ENCODE measurements around the gene HAVCR1.

HAVCR1 gene

DNA sequence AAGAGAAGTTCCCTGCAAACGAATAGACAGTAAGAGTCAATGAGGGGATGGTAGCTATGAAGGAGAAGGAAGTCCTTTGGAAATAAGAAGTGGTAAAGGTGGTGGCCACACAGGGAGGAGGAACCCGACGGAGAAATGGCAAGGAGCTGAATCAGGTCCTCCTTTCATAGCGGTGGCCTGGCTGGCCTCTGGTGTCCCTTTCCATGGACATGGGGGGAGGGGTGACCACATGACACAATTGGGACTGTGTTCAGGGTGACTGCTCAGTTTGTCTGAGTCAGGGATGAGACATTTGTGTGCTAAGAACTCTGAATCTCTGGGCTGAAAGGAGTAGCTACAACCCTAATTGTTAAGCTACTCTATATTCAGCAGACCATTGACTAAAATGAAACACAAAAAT is 67.2 kb downstream of the HAVCR1 start:
- TF ChIP-seq, protein P1, sequence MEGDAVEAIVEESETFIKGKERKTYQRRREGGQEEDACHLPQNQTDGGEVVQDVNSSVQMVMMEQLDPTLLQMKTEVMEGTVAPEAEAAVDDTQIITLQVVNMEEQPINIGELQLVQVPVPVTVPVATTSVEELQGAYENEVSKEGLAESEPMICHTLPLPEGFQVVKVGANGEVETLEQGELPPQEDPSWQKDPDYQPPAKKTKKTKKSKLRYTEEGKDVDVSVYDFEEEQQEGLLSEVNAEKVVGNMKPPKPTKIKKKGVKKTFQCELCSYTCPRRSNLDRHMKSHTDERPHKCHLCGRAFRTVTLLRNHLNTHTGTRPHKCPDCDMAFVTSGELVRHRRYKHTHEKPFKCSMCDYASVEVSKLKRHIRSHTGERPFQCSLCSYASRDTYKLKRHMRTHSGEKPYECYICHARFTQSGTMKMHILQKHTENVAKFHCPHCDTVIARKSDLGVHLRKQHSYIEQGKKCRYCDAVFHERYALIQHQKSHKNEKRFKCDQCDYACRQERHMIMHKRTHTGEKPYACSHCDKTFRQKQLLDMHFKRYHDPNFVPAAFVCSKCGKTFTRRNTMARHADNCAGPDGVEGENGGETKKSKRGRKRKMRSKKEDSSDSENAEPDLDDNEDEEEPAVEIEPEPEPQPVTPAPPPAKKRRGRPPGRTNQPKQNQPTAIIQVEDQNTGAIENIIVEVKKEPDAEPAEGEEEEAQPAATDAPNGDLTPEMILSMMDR (IDR thresholded peaks at IDR 0.05; ENCODE audit: borderline replicate concordance, extremely low read depth, low read length, poor library complexity, severe bottlenecking): no peak
- TF ChIP-seq EZH2 (IDR thresholded peaks at IDR 0.05; ENCODE audit: borderline replicate concordance, low read depth, low read length, severe bottlenecking): no peak
- Histone ChIP-seq H3K4me1 (ENCODE audit: insufficient read depth, low read length) (no peaks in the 10 kb centered on the region), H3K4me3 (ENCODE audit: low read depth in 1 of 2, low read length in 2 of 2) (no peak overlapping the region), H3K9ac (ENCODE audit: low read depth, low read length) (no peak overlapping the region), H3K27me3 (ENCODE audit: insufficient read depth, low read length, poor library complexity) (no peaks in the 10 kb centered on the region), H3K36me3 (ENCODE audit: insufficient read depth, low read length) (no peaks in the 10 kb centered on the region), H2AFZ (ENCODE audit: low read depth, low read length) (no peak overlapping the region), H3K79me2 (ENCODE audit: insufficient read depth, low read length) (no peaks in the 10 kb centered on the region), H4K20me1 (ENCODE audit: insufficient read depth, low read length) (no peaks in the 10 kb centered on the region), H3K4me2 (ENCODE audit: insufficient read depth, low read length) (no peak overlapping the region), H3K27ac (ENCODE audit: low read length) (no peak overlapping the region), H3K9me3 (ENCODE audit: insufficient read depth, low read length, severe bottlenecking) (no peaks in the 10 kb centered on the region)
- no peak for DNase-seq
- ATAC-seq (ENCODE audit: insufficient read depth, low read depth): no peak

DNA sequence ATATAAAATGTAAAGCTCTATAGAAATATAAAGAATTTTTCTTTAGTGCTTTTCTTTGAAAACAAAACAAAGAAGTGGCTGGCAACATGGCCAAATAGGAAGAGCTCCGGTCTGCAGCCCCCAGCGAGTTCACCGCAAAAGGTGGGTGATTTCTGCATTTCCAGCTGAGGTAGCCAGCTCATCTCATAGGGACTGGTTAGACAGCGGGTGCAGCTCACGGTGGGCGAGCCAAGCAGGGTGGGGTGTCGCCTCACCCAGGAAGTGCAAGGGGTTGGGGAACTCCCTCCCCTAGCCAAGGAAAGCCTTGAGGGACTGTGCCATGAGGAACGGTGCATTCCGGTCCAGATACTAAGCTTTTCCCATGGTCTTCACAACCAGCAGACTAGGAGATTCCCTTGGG is 74.9 kb downstream of the HAVCR1 start:
- H3K36me3 ChIP-seq (ENCODE audit: insufficient read depth, low read length): no peaks in the 10 kb centered on the region
- H3K27me3 ChIP-seq (ENCODE audit: insufficient read depth, low read length, poor library complexity): no peaks in the 10 kb centered on the region
- H3K9me3 ChIP-seq (ENCODE audit: insufficient read depth, low read length, severe bottlenecking): no peaks in the 10 kb centered on the region
- no peak overlapping the region for H3K27ac ChIP-seq (ENCODE audit: low read length)
- H3K79me2 ChIP-seq (ENCODE audit: insufficient read depth, low read length): no peaks in the 10 kb centered on the region
- H3K4me3 ChIP-seq (ENCODE audit: low read depth in 1 of 2, low read length in 2 of 2): no peak overlapping the region
- no peaks in the 10 kb centered on the region for H4K20me1 ChIP-seq (ENCODE audit: insufficient read depth, low read length)
- no peak overlapping the region for H3K9ac ChIP-seq (ENCODE audit: low read depth, low read length)
- ATAC-seq (ENCODE audit: insufficient read depth, low read depth) (no peak), DNase-seq (no peak)
- H3K4me2 ChIP-seq (ENCODE audit: insufficient read depth, low read length): no peak overlapping the region
- H2AFZ ChIP-seq (ENCODE audit: low read depth, low read length): no peak overlapping the region
- no peak for TF ChIP-seq EZH2 (IDR thresholded peaks at IDR 0.05; ENCODE audit: borderline replicate concordance, low read depth, low read length, severe bottlenecking)
- TF ChIP-seq, protein P1 (IDR thresholded peaks at IDR 0.05; ENCODE audit: borderline replicate concordance, extremely low read depth, low read length, poor library complexity, severe bottlenecking): no peak
- no peaks in the 10 kb centered on the region for H3K4me1 ChIP-seq (ENCODE audit: insufficient read depth, low read length)

DNA sequence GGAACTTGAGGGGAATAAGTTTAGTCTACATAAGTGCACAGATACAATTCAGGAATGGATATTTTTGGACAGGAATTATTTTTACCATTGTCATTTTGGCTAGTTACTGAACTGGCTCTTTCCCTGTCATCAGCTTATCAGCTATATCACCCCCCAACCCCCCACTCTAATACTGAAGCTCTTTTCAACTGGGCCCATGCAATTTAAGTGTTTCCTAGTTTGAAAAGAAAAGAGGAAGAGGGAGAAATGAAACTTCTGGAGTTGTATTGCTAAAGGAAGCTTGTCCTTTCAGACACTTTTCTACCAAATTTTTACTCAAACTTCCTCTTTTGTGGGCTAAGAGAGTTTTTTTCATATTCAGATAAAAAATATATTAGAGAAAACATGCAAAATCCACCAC is 77.4 kb downstream of the HAVCR1 start:
- no peaks in the 10 kb centered on the region for H4K20me1 ChIP-seq (ENCODE audit: insufficient read depth, low read length)
- no peak overlapping the region for H2AFZ ChIP-seq (ENCODE audit: low read depth, low read length)
- ATAC-seq (ENCODE audit: insufficient read depth, low read depth): no peak
- H3K9ac ChIP-seq (ENCODE audit: low read depth, low read length): no peak overlapping the region
- H3K27ac ChIP-seq (ENCODE audit: low read length): no peak overlapping the region
- no peaks in the 10 kb centered on the region for H3K36me3 ChIP-seq (ENCODE audit: insufficient read depth, low read length)
- no peak for DNase-seq
- no peaks in the 10 kb centered on the region for H3K79me2 ChIP-seq (ENCODE audit: insufficient read depth, low read length)
- H3K9me3 ChIP-seq (ENCODE audit: insufficient read depth, low read length, severe bottlenecking): no peaks in the 10 kb centered on the region
- no peak overlapping the region for H3K4me2 ChIP-seq (ENCODE audit: insufficient read depth, low read length)
- H3K4me3 ChIP-seq (ENCODE audit: low read depth in 1 of 2, low read length in 2 of 2): no peak overlapping the region
- H3K4me1 ChIP-seq (ENCODE audit: insufficient read depth, low read length): no peaks in the 10 kb centered on the region
- TF ChIP-seq EZH2 (IDR thresholded peaks at IDR 0.05; ENCODE audit: borderline replicate concordance, low read depth, low read length, severe bottlenecking): no peak
- TF ChIP-seq, protein P1 (IDR thresholded peaks at IDR 0.05; ENCODE audit: borderline replicate concordance, extremely low read depth, low read length, poor library complexity, severe bottlenecking): no peak
- H3K27me3 ChIP-seq (ENCODE audit: insufficient read depth, low read length, poor library complexity): no peaks in the 10 kb centered on the region

Measured in DND-41 (cell line).